GM21423 (cell line): ENCODE measurements around the gene DUSP5.
"Not testable (repeated sequence)": the region's sequence is repeated elsewhere in the genome, so short reads cannot be mapped to it uniquely, and the experiment has no call there.

Experiments used
- ATAC-seq: cut with Tn5 transposase; IDR thresholded peaks from one replicate; pipeline ENCODE4 v1.9.1; 2021; ENCODE audit warnings: mild to moderate bottlenecking, moderate library complexity; ENCODE audit not compliant: unreplicated experiment

DUSP5 gene

DNA sequence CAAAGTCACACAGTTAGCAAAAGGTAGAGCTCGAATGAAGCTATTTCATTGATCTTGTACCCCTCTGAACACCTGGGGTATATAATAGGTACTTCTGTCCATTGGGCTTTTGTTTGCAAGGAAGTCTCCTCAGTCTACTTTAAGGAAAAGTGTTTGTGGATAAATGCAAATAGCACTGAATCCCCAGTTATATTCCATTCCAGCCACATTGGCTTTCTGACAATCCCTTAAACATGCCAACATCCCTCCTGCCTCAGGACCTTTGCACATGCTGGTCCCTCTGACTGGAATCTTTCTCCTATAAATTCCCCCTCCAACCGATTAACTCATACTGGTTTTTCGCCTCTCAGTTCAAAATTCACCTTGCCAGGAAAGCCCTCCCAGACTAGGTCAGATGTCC lies 17.1 kb downstream of the DUSP5 start:
- no peak for ATAC-seq

DNA sequence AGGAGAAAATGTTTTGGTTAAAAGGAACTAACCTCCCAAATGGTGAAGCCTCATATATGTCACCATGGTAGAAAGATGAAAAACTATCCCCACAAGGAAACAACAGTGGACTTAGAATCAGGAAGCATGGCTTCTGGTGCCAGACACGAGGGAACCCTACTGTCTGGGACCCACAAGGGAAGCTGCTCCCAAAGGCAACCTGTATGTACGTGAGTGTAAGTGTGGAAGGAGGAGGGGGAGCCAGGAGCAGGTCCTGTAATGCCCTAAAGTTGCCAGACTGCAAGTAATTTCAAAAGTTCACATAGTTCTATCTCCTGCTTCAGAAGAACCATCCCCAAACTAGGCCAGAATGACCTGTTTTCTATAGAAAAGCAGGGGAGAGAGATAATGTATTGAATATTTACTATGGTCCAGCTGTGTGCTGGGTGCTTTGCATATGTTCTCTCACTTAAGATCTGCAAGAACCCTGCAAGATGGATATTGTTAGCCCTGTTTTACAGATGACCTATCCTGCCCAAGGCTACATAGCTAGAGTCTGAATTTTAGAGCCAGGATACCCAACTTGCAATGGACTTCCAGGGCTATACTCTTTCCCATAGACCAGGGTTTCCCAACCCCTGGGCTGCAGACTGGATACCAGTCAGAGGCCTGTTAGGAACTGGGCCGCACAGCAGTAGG lies 19.2 kb downstream of the DUSP5 start:
- ATAC-seq, result no peak

GRCh38 chr10:110522365-110522988 lies 24.8 kb downstream of the DUSP5 start:
- no peak for ATAC-seq

DNA sequence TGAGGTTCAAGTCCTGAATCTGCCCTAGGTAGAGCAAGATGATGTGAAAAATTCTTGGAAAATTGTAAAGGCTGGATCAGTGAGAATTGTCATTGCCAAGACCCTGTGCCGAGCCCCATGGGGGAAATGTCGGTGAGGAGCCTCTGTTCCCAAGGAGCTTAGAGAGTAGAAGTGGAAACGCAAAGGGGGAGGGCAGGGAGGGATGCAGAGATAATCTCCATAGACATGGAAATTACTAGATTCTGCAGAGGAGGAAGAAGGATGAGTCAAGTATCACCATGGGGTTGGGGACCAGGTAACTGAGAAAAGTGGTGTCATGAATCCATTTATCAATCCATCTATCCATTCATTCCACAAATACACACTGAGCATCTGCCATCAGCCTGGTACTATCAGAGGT lies 26.0 kb downstream of the DUSP5 start:
- ATAC-seq, result no peak

- no peak for ATAC-seq
Measured at GRCh38 chr10:110524179-110524858, 26.6 kb downstream of the DUSP5 start.

DNA sequence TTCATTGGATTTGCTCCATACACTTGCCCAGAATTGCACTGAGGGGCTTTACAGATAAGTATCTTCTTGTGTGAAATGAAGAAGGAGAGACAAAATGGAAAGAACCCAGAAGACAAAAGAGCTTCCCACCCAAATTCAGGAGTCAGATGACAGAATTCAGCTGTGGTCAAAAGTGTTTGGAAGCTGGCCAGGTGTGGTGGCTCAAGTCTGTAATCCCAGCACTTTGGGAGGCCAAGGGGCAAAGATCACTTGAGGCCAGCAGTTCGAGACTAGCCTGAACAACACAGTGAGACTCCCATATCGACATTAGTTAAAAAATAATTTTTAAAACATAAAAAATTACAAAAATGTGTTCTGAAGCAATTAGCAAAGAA lies 27.1 kb downstream of the DUSP5 start:
- ATAC-seq, result no peak

DNA sequence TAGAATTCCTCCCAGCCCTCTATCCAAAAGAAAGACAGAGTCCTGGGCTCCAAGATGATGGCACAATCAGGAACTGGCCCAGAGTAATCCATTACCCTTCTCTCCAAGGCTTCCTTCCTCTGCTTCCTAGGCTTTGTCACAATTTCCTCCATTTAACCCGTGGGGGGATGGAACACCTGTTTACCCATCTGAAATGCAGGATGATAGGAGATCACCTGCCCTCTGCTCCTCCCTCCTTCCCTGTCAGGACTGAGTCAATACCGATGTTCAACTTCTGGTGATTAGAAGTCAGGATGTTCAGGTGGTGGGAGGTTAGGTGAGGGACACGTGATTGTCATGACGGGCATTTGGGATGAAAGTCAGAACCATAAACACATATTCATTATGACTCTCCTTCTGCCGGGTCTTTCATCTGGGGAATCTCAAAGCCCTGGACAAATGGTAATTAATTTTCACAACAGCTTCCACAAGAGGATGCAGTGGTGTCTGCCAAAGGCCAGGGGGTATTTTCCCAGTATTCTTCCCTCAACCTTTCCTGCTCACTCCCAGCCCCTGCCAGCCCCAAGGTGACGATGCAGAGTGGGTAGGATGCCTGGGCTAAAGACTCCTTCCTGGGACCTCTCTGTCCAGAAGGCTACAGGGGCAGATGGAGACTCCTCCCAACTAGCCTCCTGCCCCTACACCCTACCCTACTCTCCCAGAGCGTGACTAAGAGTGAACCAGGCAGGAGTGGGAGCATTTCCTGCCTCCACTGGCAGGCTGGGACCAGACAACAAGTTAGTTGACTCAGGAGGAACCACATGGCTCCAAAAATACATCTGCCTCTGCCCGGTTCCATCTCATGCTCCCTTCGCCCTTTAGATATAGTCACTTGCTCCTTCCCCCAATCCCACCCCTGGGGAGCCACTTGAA lies 27.9 kb downstream of the DUSP5 start:
- no peak for ATAC-seq

DNA sequence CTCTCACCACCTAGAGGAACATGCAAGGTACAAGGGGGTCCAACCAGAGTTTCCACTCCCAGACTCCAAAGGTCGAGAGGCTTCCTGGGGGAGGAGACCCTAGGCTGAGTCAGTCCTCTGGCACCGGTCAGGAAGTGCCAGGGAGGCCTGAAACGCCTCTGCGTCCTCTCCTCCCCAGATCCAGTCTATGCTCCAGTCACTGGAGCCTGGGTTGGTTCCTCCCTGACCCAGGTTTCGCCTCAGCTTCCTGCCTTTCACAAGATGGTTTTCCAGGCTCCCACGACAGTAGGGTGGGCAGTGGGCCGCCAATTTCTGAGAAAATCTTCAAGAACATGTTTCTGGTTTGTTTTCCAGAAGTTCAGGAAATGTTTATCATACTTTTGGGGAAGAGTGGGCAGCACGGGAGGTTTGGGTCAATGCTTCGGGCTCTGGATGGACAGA lies 30.0 kb downstream of the DUSP5 start:
- no peak for ATAC-seq

DNA sequence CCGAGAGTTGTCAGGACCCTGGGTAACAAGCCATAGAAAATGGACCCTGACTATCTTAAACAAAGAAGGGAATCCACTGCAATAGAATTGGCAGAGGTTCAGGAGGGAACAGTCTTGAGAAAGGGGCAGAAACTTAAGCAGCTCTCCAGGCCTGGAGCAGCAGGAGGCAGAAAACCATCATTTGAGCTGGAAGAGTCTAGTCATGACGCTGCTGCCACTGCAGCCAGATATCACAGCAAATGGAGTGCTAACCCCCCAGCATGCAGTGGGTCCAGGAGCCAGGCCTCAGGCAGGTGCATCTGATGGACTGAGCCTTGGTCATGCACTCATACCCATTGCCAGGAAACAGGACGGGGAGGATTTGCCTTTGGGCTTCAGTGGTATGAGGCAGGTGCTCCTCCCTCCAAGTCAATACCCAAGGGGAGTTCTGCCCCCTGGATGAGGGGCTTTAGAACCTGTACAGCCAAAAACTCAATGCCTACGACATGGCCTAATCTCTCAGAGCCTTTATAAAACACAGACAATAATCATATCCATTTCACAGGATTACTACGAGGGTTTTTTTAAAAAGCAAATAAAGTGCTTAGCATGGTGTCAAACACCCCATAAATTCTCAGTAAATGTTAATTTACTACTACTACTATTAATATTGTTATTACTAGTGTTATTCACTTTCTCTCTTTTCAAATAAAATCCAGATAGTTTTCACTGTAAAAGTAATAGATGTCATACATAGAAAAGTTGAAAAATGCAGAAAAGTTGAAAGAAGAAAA lies 30.7 kb downstream of the DUSP5 start:
- no peak for ATAC-seq

GRCh38 chr10:110528997-110529524 lies 31.4 kb downstream of the DUSP5 start:
- peak; percentile 65 for ATAC-seq

GRCh38 chr10:110529596-110530011 lies 31.9 kb downstream of the DUSP5 start:
- no peak for ATAC-seq

DNA sequence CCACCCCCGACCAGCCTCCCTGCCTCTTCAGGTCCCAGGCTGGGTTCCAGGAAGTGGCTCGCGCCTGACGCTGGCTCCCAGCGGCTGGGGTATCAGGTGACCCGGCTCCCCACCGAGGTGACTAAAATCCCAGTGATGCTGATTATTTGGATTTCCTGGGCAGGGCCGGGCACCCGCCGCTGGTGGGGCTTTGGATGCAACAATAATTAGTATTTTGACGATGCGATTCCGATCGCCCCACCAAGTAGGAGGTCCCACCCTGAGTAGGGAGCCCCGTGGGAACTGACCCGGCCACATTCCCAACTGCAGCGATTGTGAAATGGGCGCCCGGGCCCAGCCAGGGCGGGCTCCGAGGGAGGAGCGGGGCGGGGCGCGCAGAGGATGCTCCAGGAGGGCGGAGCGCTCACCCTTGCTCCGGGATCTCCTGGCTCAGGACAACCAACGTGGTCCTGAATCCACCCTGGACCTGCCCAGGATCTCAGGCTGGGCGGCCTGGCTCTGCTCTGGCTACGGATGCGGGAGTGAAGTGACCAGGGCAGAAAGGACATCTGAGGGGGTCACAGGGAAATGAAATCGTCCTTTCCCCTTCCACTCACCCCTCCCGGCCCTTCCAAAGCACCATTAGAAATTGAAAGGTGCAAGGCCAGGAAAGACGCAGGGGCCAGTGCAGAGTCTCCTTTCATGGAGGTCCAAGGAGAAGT lies 32.6 kb downstream of the DUSP5 start:
- ATAC-seq, result no peak

GRCh38 chr10:110531687-110532086 lies 34.0 kb downstream of the DUSP5 start:
- ATAC-seq, result no peak

DNA sequence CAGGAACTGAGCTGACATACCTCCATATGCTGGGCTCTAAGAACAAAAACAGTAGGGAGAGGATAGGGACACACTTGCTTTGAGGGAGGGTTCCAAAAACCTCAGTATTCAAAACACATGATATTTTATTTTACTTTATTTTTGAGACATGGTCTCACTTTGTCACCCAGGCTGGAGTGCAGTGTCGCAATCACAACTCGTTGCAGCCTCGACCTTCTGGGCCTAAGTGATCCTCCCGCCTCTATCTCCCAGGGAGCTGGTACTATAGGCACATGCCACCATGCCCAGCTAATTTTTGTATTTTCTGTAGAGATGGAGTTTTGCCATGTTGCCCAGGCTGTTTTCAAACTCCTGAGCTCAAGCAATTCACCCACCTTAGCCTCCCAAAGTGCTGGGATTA lies 34.9 kb downstream of the DUSP5 start:
- ATAC-seq, result not testable (repeated sequence)

GRCh38 chr10:110533149-110533548 lies 35.4 kb downstream of the DUSP5 start:
- no peak for ATAC-seq

DNA sequence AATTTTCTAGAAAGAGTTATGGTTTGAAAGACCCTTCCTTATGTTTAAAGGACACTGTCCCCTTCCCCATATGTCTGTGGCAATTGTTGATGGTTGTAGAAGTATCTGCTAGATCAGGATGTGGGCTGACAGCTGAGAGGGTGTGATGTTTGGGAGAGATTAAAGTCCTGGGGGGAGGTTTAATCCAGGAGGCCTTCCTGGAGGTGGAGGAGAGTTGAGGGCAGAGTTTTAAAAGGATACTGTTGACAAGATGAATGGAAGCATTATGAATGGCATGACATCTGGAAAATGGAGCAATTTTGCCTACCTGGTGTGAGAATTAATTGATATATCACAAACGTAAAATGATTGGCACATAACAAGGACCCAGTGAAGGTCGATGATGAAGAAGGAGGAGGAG lies 36.9 kb downstream of the DUSP5 start:
- no peak for ATAC-seq

DNA sequence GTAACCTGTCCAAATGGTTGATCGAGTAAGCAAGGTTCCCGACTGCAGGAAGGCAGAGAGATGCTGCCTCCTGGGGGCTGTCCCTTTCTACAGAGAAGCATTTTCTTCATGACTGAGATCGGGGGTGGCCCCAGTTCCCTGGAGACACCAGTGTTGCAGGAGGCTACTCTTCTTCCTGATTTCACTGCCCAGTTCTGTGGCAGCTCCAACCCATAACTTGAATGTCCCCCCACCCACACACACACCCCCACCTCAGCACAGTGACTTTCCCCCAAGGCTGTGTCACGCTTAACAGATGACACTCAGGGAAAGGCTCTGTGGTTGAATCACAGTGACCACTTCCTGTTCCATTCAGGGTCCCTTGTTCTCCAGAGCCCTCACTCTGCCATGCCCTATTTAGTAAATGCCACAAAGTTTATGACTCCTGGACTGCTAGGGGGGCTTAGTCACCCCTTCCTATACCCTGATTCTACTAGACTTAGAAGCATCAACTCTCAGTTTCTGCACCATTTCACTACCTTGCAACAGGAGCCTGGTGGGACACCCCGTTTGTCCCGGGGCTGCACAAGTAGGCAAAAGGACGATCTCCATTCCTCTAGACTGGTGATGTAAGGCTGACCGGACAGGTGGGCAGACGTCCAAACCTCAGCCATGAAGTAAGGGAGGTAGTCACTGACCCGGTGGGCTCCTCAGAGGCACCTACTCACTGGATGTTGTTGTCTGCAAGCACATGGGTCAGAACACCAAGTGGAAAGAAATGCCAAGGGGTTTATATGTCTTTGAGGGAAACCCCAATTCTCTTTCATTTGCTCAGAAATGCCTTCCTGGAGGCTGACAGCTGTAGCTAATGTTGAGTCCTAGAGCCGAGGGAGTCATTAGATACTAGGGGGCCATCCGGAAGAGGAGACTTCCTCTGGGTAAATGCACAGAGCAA lies 38.5 kb downstream of the DUSP5 start:
- ATAC-seq, result peak; percentile 86

DNA sequence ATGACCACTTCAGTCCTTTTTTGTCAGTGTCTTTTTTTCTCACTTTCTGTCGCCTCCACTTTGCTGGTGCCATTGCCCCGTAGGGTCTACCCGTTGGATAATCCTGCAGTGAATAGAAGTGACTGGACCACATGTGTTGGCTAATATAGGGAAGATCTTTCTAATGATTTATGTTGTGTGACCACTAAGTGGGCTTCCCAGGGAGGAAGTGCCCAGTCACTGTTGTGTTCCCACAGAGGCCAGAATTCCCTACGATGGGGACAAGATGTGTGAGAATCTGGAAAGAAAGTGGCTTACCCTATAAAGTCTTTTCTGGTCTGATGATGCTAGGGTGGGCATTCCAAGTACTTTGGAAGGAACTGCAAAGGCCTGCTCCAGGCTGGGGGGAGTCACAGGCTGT lies 41.4 kb downstream of the DUSP5 start:
- ATAC-seq, result no peak

- no peak for ATAC-seq
Measured at GRCh38 chr10:110540031-110540430, 42.3 kb downstream of the DUSP5 start.
